C4-2B (cell line): ENCODE data around the gene ITGB3BP.
"Not testable (repeated sequence)": the region's sequence is repeated elsewhere in the genome, so short reads cannot be mapped to it uniquely, and the experiment has no call there.

Experiments used
- H3K27ac ChIP-seq: fragments of 450-650 bp; 2 replicates; pipeline ENCODE4 v1.5.1; 2017
- ZFX ChIP-seq: fragments of 450-650 bp; IDR thresholded peaks from 2 replicates; pipeline ENCODE4 v1.6.1; 2017
- TF ChIP-seq, protein P1 (sequence below): fragments of 450-650 bp; conservative IDR thresholded peaks from 2 replicates; pipeline ENCODE4 v1.5.1; 2017; ENCODE audit warnings: mild to moderate bottlenecking

The ITGB3BP gene, protein sequence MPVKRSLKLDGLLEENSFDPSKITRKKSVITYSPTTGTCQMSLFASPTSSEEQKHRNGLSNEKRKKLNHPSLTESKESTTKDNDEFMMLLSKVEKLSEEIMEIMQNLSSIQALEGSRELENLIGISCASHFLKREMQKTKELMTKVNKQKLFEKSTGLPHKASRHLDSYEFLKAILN

DNA sequence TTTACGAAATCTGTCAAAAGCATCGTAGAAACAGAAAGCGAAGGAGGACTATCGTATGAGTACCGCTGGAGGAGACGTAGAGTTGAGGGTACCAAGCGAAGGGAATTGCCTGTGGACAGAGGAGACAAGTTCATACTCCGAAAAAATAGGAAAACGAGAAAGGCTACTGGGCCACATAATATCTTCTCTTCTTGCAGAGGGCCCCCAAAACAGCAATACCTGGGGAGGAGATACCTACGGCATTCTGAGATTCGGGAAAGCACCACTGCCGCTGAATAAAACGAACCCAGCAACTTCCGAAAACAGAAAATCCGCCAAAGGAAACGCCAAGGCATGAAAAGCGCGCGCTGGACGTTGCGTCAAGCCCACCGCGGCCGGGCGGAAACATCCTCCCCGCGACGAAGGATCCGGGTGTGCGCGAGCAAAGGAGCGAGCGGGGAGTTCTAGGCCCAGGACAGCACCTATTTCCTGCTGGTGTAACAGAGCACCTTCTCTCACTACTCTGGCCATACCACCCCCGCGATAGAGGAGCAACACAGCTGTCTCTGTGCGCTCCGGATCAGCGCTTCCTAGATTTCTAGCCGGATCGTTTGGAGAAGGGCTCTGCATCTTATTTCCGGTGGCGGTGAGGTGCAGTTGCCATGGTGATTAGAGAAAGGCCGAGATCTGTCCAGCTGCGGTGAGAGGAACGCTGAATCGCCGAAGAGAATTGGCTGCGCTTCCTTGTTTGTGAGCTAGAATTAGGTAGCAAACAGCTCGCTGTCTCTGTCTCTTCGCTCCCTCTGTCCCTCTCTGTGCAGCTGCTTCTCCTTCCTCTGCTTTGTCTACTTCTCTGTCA lies at the start of gene ITGB3BP, which contains the start of gene EFCAB7:
ITGB3BP (minus strand) TSS at position 335 of the 838 bp plus-strand sequence; CDS start at position 243, 92 bp downstream.
EFCAB7 (plus strand) TSS at position 635 of the 838 bp plus-strand sequence. CDS start 2,048 bp downstream, outside the sequence.
- H3K27ac ChIP-seq, result peak within 1 kb of the TSS; percentile 76
- peak; percentile 69 for TF ChIP-seq ZFX
- TF ChIP-seq, protein P1, sequence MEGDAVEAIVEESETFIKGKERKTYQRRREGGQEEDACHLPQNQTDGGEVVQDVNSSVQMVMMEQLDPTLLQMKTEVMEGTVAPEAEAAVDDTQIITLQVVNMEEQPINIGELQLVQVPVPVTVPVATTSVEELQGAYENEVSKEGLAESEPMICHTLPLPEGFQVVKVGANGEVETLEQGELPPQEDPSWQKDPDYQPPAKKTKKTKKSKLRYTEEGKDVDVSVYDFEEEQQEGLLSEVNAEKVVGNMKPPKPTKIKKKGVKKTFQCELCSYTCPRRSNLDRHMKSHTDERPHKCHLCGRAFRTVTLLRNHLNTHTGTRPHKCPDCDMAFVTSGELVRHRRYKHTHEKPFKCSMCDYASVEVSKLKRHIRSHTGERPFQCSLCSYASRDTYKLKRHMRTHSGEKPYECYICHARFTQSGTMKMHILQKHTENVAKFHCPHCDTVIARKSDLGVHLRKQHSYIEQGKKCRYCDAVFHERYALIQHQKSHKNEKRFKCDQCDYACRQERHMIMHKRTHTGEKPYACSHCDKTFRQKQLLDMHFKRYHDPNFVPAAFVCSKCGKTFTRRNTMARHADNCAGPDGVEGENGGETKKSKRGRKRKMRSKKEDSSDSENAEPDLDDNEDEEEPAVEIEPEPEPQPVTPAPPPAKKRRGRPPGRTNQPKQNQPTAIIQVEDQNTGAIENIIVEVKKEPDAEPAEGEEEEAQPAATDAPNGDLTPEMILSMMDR, result no peak

DNA sequence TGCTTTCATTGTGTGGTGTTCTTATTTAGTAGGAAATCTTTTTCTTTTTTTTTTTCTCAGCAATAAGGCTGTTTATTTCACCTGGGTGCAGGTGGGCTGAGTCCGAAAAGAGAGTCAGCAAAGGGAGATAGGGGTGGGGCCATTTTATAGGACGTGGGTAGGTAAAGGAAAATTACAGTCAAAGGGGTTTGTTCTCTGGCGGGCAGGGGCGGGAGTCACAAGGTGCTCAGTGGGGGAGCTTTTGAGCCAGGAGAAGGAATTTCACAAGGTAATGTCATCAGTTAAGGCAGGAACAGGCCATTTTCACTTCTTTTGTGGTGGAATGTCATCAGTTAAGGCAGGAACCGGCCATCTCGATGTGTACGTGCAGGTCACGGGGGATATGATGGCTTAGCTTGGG lies 49.7 kb upstream of the ITGB3BP start:
- H3K27ac ChIP-seq, result not testable (repeated sequence)

DNA sequence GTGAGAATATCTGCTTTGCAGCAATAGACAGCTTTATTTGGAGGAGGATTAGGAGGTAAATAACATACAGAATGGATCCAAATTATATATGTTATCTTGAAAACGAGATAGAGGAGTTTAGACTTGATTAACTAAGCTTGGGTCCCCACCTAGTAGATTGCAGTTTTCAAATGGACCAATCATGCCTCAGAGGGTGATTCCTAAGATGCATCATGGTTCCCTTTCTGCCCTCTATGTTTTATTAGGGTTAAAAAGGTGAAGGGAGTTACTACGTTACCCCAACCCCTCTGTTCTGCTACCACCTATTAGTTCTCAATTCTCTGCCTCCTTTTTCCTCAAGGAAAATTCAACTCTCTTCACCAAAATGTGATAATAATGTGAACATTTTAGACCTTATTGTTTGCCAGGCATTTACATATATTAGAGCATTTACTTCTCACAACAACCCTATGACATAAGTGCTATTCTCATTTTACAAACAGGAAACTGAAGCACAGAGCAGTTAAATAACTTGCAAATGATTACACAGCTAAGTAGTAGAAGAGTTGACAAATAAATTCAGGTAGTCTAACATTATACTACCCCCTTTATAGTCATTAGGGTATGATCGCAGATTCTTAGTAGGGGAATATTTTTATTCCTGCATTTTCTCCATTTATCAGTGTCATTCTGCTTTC lies 46.8 kb upstream of the ITGB3BP start:
- TF ChIP-seq ZFX, result no peak
- TF ChIP-seq, protein P1, result no peak
- H3K27ac ChIP-seq, result no peak overlapping the region

DNA sequence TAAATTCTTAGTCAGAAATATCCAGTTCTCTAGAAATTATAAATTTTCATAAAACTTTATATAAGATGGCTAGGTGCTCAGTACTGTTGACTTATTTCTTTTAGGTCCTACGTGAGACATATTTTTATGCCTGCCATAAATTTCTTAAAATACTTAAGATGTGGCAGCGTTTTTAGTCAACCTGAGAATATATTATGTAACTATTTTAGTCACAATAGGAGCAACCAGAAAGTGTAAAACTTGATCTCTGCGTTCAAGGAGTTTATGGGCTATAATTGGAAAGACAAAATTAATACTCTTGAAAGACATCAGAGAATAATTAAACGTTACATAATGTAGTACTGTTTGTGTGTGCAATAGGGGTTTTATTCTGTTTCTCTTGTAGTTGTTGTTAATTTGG lies 46.0 kb upstream of the ITGB3BP start:
- TF ChIP-seq ZFX, result no peak
- TF ChIP-seq, protein P1, result no peak
- no peak overlapping the region for H3K27ac ChIP-seq

DNA sequence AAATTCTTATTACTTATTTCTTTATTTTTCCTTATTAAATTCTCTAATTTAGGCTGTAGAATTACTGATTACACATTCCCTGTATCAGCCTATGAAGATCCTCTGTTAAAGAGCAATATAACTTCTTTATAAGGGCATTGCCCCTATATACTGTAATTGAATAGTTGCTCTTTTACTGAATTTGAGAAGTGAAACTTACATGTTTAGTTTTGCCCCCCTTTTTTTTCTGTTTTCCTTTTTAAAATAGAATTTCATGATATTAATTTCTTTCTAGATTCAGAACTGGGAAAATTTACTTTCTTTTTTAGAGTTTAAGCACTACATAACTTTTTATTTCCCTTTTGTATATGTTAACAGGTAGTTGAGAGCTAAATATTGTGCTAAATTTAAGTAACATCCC lies 40.7 kb upstream of the ITGB3BP start:
- no peak overlapping the region for H3K27ac ChIP-seq
- TF ChIP-seq, protein P1, result no peak
- no peak for TF ChIP-seq ZFX

DNA sequence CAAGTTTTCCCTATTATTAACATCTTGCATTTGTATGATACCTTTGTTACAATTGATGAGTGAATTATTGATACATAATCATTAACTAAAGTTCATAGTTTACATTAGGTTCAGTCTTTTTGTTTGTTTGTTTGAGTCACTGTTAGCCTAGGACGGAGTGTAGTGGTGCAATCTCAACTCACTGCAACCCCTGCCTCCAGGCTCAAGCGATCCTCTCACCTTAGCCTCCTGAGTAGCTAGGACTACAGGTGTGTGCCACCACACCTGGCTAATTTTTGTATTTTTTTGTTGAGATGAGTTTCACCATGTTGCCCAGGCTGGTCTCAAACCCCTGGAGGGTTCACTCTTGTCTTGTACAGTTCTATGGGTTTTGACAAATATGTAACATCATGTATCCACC lies 36.3 kb upstream of the ITGB3BP start:
- no peak for TF ChIP-seq ZFX
- TF ChIP-seq, protein P1, result no peak
- H3K27ac ChIP-seq, result no peak overlapping the region

DNA sequence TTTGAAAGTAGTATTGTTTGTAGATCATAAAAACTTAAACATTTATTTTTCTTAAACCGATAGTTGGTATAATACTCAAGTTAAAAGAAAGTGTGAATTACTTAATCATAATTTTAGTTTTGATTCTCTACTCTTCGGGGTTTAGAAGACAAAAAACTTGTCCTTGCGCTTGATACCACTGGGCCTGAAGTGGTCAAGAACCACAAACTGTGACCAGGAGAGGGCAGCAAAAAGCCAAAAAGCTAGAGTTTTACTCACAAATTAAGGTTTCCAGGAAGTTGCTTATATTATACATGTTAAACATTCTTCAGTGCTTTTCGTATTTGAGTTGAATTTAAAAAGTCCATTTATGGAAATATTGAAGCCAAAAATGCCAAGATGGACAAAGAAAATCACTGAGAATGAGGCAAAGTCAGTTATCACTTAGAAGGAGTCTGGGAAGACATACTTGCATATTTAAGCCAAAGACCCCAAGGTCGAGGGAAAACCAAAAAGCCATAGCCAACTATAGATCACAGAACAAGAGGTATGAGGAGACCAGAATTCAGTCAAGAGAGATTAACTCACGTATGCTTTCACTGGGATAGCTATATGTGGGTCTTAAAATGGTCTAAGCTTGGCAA lies 34.5 kb upstream of the ITGB3BP start:
- TF ChIP-seq, protein P1, result peak; percentile 79
- TF ChIP-seq ZFX, result no peak
- H3K27ac ChIP-seq, result no peak overlapping the region
